Umbilical cord (tissue), 2 donors: ENCODE results near the gene CCR3. TPM values are rescaled to one million over a fixed set of nuclear protein-coding genes. Genes with fewer than 3 reads are reported as not detected.
A peak's percentile ranks its signal among the peaks of the same experiment; 100 is the strongest.

Experiments used
- DNase-seq: peaks from one replicate; pipeline ENCODE4 v3.0.0-alpha.2; 2015; ENCODE audit warnings: low spot score
- total RNA-seq: library from RNA; depleted of rRNA; stranded (reverse); fragments of >200 nt; gene quantifications from one replicate; pipeline ENCODE4 v1.2.3, GENCODE V29; 2014; ENCODE audit warnings: low replicate concordance; ENCODE audit not compliant: insufficient read depth

CCR3 gene
- total RNA-seq, 1 donor from 2014 or later, result 41.7 TPM

DNA sequence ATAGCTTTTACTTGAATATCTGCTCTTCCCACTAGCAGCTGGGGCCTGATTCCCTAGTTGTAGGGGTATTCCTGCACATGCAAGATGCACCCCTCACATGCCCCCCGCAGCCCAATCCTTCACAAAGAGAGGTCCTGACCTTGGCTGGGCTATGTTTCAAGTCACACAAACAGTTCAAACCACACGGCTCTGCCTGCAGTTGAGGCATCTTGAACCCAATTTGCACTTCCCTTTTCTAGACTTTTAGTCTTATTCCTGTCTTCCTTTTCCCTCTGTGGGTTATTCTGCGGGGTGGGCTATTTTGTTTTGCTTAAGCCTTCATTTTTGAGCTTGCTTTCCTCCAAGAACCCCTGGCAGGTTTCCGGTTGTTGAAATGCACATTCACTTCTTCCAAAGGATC is 20.9 kb upstream of the CCR3 start:
- DNase-seq, result peak; percentile 19

GRCh38 chr3:46221938-46222337 is 20.3 kb upstream of the CCR3 start:
- DNase-seq, result no peak

DNA sequence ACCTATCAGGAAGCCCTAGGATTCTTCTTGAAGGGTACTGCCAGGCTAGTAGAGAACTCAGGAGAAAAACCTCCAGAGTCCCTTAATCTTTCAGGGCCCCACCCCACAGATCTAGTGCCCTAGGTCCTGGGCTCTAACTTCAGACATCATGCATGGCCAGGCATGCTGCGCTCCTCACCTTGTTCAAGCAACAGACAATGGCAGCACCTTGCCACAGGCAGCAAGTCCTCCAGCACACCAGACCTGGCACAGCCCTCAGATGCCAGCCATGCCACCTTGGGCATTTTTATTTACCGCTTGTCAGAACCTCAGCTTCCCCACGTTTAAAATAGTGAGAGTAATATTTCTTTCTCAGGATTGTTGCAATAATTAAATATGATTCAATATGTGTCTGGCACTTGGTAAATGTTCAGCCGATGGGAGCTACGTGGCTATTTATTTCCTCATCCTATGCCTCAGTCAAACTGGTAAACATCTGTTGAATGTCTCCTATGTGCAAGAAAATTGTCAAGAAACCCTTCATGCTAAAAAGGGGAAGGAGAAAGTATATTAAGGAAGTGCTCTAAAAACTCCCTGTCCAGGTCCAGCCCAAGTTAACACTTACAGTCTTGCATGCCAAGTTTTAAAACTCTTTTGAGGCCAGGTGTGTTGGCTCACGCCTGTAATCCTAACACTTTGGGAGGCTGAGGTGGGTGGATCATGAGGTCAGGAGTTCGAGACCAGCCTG is 19.7 kb upstream of the CCR3 start:
- peak; percentile 30 for DNase-seq

GRCh38 chr3:46228260-46229242 is 13.7 kb upstream of the CCR3 start:
- peak; percentile 83 for DNase-seq

DNA sequence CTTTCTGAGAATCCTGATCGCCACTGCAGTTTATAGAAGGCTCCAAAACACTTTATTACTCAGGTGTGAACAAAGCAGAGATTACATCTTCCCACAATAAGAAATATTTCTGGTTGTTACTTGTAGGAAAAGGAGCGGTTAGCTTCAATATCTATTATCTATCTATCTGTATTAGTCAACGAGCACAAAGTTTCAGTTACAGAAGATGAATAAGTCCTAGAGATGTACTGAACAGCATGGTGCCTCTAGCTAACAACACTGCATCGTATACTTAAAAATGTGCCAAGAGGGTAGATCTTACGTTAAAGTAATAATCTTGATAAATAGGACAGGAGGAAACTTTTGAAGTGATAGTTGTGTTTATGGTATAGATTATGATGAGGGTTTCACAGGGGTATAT is 10.9 kb upstream of the CCR3 start:
- no peak for DNase-seq

DNA sequence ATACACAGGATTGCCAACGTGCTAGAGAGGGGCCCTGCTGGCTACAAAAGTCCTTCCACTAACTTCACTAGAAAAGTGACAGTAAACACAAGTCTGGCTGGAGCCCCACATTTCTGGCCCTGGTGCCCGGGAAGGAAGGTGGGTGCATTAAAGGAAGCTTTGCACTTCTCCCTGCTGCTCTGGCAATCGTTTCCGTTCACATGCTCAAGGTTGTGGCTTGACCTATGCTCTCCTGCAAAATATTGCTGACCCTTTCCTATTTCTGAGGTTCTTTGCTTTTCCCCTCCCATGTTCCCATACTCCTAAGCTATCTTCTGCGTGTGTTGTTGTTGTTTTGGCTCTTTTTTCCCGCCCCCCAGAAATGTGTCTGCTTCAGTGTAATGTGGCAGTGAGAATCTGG is 9.1 kb upstream of the CCR3 start:
- DNase-seq, result no peak

- no peak for DNase-seq
Observed at GRCh38 chr3:46235425-46235824, 6.8 kb upstream of the CCR3 start.

GRCh38 chr3:46236294-46237054 is 5.8 kb upstream of the CCR3 start:
- no peak for DNase-seq

- no peak for DNase-seq
Observed at GRCh38 chr3:46238386-46238785, 3.9 kb upstream of the CCR3 start.

DNA sequence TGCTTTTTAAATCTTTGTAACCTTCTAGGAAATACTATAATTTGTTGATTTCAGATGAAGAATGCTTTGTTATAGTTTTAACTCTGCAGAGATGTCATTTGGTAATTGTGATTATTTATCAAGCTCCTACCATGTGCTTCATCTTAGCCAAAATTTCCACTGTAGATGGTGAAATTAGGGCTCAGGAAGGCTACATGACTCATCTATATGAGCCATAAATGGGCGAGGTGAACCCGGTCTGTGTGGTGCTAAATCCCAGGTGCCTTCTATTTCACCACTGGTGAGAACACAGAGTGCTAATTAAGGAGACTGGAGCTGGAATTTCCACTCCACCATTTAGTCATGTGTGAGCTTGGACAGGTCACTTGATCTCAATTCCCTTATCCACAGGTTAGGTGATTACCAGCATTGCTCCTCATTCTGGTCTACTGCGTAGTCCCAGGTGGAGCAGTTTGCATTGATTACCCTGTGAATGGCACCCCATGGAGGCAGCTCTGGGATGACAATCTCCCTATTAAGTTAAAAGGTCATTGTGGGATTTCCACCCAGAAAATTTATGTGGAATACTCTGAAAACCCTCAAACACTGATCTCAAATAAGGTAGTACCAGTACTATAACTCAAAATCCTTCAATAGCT is 2.8 kb upstream of the CCR3 start:
- DNase-seq, result no peak

- DNase-seq, result no peak
Observed at GRCh38 chr3:46239952-46240351, 2.3 kb upstream of the CCR3 start.

DNA sequence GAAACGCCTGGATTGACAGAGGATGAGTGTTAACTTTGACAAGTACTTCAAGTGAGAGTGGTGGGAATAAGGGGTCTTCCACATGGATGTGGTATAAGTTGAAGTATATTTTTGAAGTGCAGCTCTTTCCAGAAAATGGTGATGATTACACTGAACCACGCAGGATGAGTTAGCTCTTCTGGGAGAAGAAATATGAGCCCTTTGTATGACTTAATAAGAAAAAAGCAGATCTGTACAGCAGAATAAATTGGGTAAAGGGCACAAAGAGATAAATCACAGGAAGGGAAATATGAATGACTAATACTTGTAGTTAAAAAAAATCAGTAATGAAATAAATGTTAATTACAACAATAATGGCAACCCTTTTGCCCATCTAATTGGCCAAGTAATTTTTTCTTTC is 1.3 kb downstream of the CCR3 start:
- DNase-seq, result no peak

- no peak for DNase-seq
Observed at GRCh38 chr3:46245146-46245545, 2.9 kb downstream of the CCR3 start.

DNA sequence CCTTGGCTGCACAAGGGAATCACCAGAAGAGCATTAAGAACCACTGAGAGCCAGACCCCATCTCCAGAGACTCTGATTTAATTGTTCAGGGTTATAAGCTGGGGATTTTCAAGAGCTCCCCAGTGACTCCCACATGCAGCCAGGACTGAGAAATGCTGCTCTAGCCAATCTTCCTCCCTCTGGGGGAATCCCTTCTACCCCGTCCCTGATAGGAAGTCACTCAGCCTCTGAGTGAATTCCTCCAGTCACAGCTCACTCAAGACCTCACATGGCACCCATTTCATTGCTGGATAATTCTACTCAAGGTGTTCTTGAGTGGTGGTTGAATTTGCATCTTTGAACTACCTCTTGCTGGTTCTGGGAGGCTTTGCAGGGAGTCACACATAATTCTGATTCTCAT is 10.7 kb downstream of the CCR3 start:
- no peak for DNase-seq

DNA sequence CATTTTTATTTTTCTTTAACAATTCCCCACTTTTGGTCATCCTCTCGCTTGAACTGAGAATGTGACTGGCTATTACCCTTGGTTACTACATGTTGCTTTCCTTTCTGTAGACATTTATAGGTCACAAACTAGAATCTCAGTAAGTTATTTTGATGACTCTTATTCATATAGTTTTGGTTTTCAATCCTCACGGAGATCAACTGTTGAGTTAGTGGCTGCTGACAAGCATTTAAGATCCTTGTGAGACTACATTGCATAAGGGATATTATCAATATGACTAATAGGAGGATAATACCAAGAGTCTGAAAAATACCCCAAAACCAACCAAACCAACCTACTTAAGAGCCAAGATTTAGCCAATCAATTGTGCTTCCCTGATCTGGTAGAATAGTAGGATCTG is 16.3 kb downstream of the CCR3 start:
- DNase-seq, result no peak

GRCh38 chr3:46261926-46262594 is 19.8 kb downstream of the CCR3 start:
- no peak for DNase-seq

- DNase-seq, result no peak
Observed at GRCh38 chr3:46264002-46264401, 21.7 kb downstream of the CCR3 start.

- DNase-seq, result no peak
Observed at GRCh38 chr3:46266598-46266997, 24.3 kb downstream of the CCR3 start.

DNA sequence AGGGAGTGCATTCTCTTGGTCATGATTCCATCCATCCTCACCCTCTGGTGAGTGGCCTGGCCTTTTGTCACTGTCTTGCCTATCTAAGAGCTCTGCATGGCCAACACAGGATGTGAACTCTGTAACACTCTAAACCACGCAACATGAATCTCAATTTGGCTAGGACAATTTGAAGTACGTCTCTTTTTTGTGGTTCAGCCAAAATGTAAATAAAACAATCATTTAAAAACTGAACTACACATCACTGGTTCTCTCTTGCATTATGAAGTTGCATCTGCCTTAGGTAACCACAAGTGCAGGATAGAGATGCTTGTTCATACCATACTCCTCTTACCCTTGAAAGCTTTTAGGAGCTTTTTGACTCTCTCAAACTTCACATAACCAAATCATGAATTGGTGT is 27.3 kb downstream of the CCR3 start:
- no peak for DNase-seq

DNA sequence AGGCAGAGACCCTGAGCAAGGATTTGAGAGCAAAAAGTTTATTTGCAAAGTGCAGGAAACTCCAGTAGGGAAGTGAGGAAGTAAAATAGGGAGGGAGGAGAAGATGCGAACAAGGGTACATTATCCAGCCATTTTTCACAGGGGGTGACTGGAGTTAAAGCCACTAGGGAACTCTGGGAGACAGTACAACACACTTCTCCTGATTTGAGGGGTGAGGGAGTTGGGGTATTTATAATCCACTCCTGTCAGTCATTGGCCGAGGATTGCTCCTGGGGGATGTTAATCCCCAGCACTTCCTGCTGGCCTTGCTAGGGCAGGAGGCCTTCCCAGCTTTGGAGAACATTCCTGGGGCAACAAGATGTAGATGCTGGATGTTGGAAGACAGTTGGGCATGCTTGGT is 28.2 kb downstream of the CCR3 start:
- DNase-seq, result no peak

DNA sequence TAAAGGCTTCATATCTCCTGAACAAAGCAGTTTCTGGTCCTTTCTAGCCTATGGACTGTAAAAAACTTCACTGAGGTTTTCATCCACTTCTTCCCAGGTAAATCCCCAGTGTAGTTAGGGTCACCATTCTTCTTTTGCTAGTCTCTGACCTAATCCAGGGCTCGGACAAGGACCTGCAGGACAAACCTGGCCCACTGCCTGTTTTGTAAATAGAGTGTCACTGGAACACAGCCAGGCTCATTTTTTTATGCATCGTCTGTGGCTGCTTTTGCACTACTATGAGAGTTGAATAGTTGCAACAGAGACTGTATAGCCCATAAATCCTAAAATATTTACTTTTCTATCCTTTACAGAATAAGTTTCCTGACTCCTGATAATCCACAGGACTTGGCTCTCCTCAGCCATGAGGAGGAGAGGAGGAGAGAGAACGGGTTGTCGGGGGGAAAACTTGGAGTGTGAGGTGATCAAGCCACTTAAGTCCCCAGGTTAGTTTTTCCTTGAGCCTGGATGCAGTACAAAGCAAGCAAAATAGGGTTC is 29.0 kb downstream of the CCR3 start:
- no peak for DNase-seq
